Prostate gland (tissue), 2 donors: ENCODE measurements around the gene THRB.

ENCODE experiments used
- POLR2AphosphoS5 ChIP-seq: sonication (generic); formaldehyde crosslinking; IDR thresholded peaks from one replicate; pipeline ENCODE4 v1.6.1; 2017; ENCODE audit warnings: antibody characterized with exemption
- TF ChIP-seq, protein P1 (sequence below), 4 experiments: fragments of 200-600 bp in 2 of 4; fragments of 450-650 bp in 2 of 4; sonication (generic) in 2 of 4; IDR thresholded peaks; 1 replicate in 3 of 4; 2 replicates in 1 of 4; pipeline ENCODE4 v1.5.1; 2016 to 2019; ENCODE audit warnings: antibody characterized with exemption in 4 of 4, mild to moderate bottlenecking in 2 of 4, moderate library complexity in 2 of 4

DNA sequence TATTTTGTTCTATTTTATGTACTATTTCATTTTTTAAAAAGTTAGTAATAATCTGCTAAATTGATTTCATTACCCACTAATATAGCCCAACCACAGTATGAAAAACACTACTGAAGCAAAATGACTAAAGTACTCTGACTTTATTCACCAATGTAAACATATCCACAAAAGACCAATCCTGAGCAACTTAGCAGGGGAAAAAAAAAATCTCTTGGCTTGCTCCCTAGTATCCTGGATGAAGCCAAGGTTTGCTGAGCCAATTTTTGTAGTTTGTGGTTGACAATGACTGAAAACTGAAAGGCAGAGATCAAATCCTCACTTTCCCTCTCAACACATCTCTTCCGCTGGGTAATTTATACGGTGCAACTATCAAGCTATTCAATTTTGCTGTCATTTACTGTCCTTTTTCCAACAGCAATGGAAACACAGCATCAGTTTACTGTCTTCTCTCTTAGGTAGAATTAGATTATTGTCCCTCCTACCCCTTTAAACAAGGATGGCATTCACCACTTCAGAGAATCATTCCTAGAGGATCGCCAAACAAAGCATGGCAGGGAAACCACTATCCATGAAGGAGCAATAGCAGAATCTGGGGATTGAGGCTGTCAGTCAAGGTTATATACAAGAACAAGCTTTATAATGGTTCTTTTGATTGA is 149.7 kb downstream of the THRB start:
- no peak for TF ChIP-seq POLR2AphosphoS5
- TF ChIP-seq, protein P1, sequence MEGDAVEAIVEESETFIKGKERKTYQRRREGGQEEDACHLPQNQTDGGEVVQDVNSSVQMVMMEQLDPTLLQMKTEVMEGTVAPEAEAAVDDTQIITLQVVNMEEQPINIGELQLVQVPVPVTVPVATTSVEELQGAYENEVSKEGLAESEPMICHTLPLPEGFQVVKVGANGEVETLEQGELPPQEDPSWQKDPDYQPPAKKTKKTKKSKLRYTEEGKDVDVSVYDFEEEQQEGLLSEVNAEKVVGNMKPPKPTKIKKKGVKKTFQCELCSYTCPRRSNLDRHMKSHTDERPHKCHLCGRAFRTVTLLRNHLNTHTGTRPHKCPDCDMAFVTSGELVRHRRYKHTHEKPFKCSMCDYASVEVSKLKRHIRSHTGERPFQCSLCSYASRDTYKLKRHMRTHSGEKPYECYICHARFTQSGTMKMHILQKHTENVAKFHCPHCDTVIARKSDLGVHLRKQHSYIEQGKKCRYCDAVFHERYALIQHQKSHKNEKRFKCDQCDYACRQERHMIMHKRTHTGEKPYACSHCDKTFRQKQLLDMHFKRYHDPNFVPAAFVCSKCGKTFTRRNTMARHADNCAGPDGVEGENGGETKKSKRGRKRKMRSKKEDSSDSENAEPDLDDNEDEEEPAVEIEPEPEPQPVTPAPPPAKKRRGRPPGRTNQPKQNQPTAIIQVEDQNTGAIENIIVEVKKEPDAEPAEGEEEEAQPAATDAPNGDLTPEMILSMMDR (IDR thresholded peaks at IDR 0.05) = no peak
